Measurements from ENCODE around the gene WDR20. TPM values are rescaled to one million over a fixed set of nuclear protein-coding genes. Genes with fewer than 3 reads are reported as not detected.
"Not testable (repeated sequence)": the region's sequence is repeated elsewhere in the genome, so short reads cannot be mapped to it uniquely, and the experiment has no call there.

Gene WDR20
- total RNA-seq, 4 donors from 2014 or later, result 16.0 to 21.9 (median 19.1) TPM

GRCh38 chr14:102126807-102127455 lies 12.8 kb upstream of the WDR20 start:
- DNase-seq, result no peak
- H3K27me3 ChIP-seq, result no peaks in the 10 kb centered on the region
- H3K4me1 ChIP-seq, result peaks cover 0 to 17% (median 6%) of the 10 kb centered on the region in 3 donors
- H3K36me3 ChIP-seq, result no peaks in the 10 kb centered on the region
- H3K4me3 ChIP-seq, result no peak overlapping the region
- no peaks in the 10 kb centered on the region for H3K9me3 ChIP-seq
- no peak for TF ChIP-seq POLR2A (IDR thresholded peaks at IDR 0.05)
- no peak for TF ChIP-seq CTCF (IDR thresholded peaks at IDR 0.05)
- no peak overlapping the region for H3K27ac ChIP-seq
- WGBS, 2 donors, result 81 to 86% methylated on average over 5 of the region's 5 CpGs
- intact Hi-C loops (cut with DNase I), result no loop called here

- 73 to 80% methylated on average over 5 to 6 of the region's 6 CpGs for WGBS, 2 donors
- intact Hi-C loops (cut with DNase I), result no loop called here
- Histone ChIP-seq H3K27ac (no peak overlapping the region), H3K9me3 (no peaks in the 10 kb centered on the region), H3K4me3 (no peak overlapping the region), H3K27me3 (no peaks in the 10 kb centered on the region), H3K36me3 (no peaks in the 10 kb centered on the region), H3K4me1 (no peaks in the 10 kb centered on the region)
- DNase-seq, result no peak
- TF ChIP-seq POLR2A (IDR thresholded peaks at IDR 0.05), result no peak
- TF ChIP-seq CTCF (IDR thresholded peaks at IDR 0.05), result no peak
Observed at GRCh38 chr14:102131741-102132140, 8.0 kb upstream of the WDR20 start.

GRCh38 chr14:102134021-102134420 lies 5.7 kb upstream of the WDR20 start:
- H3K4me3 ChIP-seq; DNase-seq; H3K27me3 ChIP-seq; H3K27ac ChIP-seq; H3K9me3 ChIP-seq; intact Hi-C loops (cut with DNase I); H3K4me1 ChIP-seq; H3K36me3 ChIP-seq: not testable (repeated sequence)
- WGBS, 2 donors, result 74 to 82% methylated on average over 5 to 9 of the region's 9 CpGs

- intact Hi-C loops (cut with DNase I); H3K9me3 ChIP-seq; H3K4me3 ChIP-seq; H3K27ac ChIP-seq; H3K36me3 ChIP-seq; H3K27me3 ChIP-seq; H3K4me1 ChIP-seq; DNase-seq: not testable (repeated sequence)
- 89 to 93% methylated on average over 10 of the region's 10 CpGs for WGBS, 2 donors
Observed at GRCh38 chr14:102134719-102135118, 5.0 kb upstream of the WDR20 start.

GRCh38 chr14:102135456-102135855 lies 4.2 kb upstream of the WDR20 start:
- H3K27me3 ChIP-seq; H3K27ac ChIP-seq; DNase-seq; intact Hi-C loops (cut with DNase I); H3K36me3 ChIP-seq; H3K4me3 ChIP-seq; H3K9me3 ChIP-seq: not testable (repeated sequence)
- peaks cover 0 to 10% (median 0%) of the 10 kb centered on the region in 3 donors for H3K4me1 ChIP-seq
- 100% methylated on average over 2 of the region's 30 CpGs; no CpG with 5 or more reads in 1 of the 2 donors for WGBS, 2 donors

- Histone ChIP-seq H3K27ac (peak overlapping the region in 2 of 4 donors; percentile 95 to 98), H3K27me3 (no peaks in the 10 kb centered on the region), H3K4me3 (peak overlapping the region; percentile 57 to 99 (median 92)), H3K4me1 (peaks cover 6 to 35% (median 16%) of the 10 kb centered on the region in 3 donors), H3K36me3 (peaks cover 0 to 10% (median 0%) of the 10 kb centered on the region in 3 donors), H3K9me3 (no peaks in the 10 kb centered on the region)
- TF ChIP-seq POLR2A (IDR thresholded peaks at IDR 0.05) (no peak), CTCF (IDR thresholded peaks at IDR 0.05) (no peak)
- WGBS, 2 donors, result 10 to 14% methylated on average over 3 of the region's 3 CpGs
- intact Hi-C loops (cut with DNase I), result no loop called here
- DNase-seq, result no peak
Observed at GRCh38 chr14:102138535-102138934, 1.2 kb upstream of the WDR20 start.

GRCh38 chr14:102138961-102139285 lies 774 bp upstream of the WDR20 start:
- H3K27ac ChIP-seq, result peak overlapping the region; percentile 70 to 98 (median 94)
- TF ChIP-seq CTCF (IDR thresholded peaks at IDR 0.05) (no peak), POLR2A (IDR thresholded peaks at IDR 0.05) (no peak)
- H3K36me3 ChIP-seq, result peaks cover 0 to 14% (median 0%) of the 10 kb centered on the region in 3 donors
- H3K4me1 ChIP-seq, result peaks cover 6 to 35% (median 16%) of the 10 kb centered on the region in 3 donors
- DNase-seq, result no peak
- intact Hi-C loops (cut with DNase I), result no loop called here
- no peaks in the 10 kb centered on the region for H3K9me3 ChIP-seq
- H3K4me3 ChIP-seq, result peak overlapping the region; percentile 57 to 99 (median 92)
- no peaks in the 10 kb centered on the region for H3K27me3 ChIP-seq
- WGBS, 2 donors, result 1 to 2% methylated on average over 9 to 14 of the region's 14 CpGs

Measured in esophagus squamous epithelium (tissue), 5 donors.